Bronchial epithelial cell (primary cell): ENCODE data around the gene RDH8. TPM values are rescaled to one million over a fixed set of nuclear protein-coding genes. Genes with fewer than 3 reads are reported as not detected.

Experiments
- DNase-seq: peaks from one replicate; pipeline ENCODE4 v3.0.0-alpha.2; 2010; ENCODE audit warnings: low read depth
- FAIRE-seq: peaks from 2 replicates; lab custom pipeline; 2011; peaks lifted over from hg19 to GRCh38; lab: Jason Lieb, UNC
- H3K27me3 ChIP-seq: 2 replicates; pipeline ENCODE4 v1.5.1; 2011; ENCODE audit warnings: low read length; ENCODE audit not compliant: control insufficient read depth, insufficient read depth
- H3K36me3 ChIP-seq: 2 replicates; pipeline ENCODE4 v1.5.1; 2011; ENCODE audit warnings: low read length; ENCODE audit not compliant: control insufficient read depth, insufficient read depth
- H3K4me3 ChIP-seq: 2 replicates; pipeline ENCODE4 v1.5.1; 2011; ENCODE audit warnings: mild to moderate bottlenecking, low read depth, low read length, control low read depth
- CTCF ChIP-seq: IDR thresholded peaks from 2 replicates; pipeline ENCODE4 v1.5.1; 2011; ENCODE audit warnings: mild to moderate bottlenecking, moderate library complexity, low read length, control low read depth, inconsistent platforms; ENCODE audit not compliant: insufficient read depth, severe bottlenecking
- total RNA-seq: library from RNA; depleted of rRNA; stranded (reverse); fragments of >200 nt; gene quantifications from 2 replicates; pipeline ENCODE4 v1.2.1, GENCODE V29; 2014

The RDH8 gene
- total RNA-seq, 1 donor from 2014 or later: not detected

- FAIRE-seq (no peak), DNase-seq (no peak)
- no peak overlapping the region for H3K4me3 ChIP-seq
- H3K36me3 ChIP-seq: no peaks in the 10 kb centered on the region
- no peaks in the 10 kb centered on the region for H3K27me3 ChIP-seq
- TF ChIP-seq CTCF: no peak
Observed at GRCh38 chr19:9986787-9987281, 26.4 kb upstream of the RDH8 start.

- H3K4me3 ChIP-seq: no peak overlapping the region
- DNase-seq: no peak
- TF ChIP-seq CTCF: no peak
- no peaks in the 10 kb centered on the region for H3K27me3 ChIP-seq
- no peaks in the 10 kb centered on the region for H3K36me3 ChIP-seq
- FAIRE-seq: no peak
Observed at GRCh38 chr19:9989504-9989903, 23.8 kb upstream of the RDH8 start.

GRCh38 chr19:9991425-9992191, 21.7 kb upstream of the RDH8 start:
- H3K27me3 ChIP-seq: no peaks in the 10 kb centered on the region
- no peak for TF ChIP-seq CTCF
- no peaks in the 10 kb centered on the region for H3K36me3 ChIP-seq
- DNase-seq: no peak
- FAIRE-seq: no peak
- H3K4me3 ChIP-seq: no peak overlapping the region

GRCh38 chr19:9995084-9995483, 18.2 kb upstream of the RDH8 start:
- no peaks in the 10 kb centered on the region for H3K36me3 ChIP-seq
- TF ChIP-seq CTCF: no peak
- DNase-seq: no peak
- no peak for FAIRE-seq
- no peaks in the 10 kb centered on the region for H3K27me3 ChIP-seq
- no peak overlapping the region for H3K4me3 ChIP-seq

DNA sequence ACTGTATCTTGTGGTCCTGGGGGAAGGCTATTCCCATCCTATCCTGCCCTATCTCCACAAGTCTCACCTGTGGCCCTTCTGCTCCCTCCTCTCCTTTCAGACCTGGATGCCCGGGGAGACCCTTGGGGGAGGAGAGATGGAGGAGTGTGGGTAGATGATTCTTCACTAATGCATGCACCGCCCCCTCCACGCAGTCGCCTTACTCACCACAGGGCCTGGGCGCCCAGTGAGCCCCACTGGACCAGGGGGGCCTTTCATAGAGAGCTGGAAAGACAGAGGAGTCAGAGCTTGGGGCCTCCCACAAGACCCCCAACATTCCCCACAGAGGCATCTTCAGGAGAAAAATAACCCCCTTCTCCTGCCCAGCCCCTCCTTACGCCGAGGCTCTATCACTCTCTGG, 17.3 kb upstream of the RDH8 start:
- no peak for DNase-seq
- no peak overlapping the region for H3K4me3 ChIP-seq
- no peak for FAIRE-seq
- no peaks in the 10 kb centered on the region for H3K27me3 ChIP-seq
- TF ChIP-seq CTCF: no peak
- no peaks in the 10 kb centered on the region for H3K36me3 ChIP-seq
